Occipital lobe (tissue), 2 donors: ENCODE measurements around the gene SLC10A1. TPM values are rescaled to one million over a fixed set of nuclear protein-coding genes. Genes with fewer than 3 reads are reported as not detected.
"Not testable (repeated sequence)": the region's sequence is repeated elsewhere in the genome, so short reads cannot be mapped to it uniquely, and the experiment has no call there.

Experiments
- DNase-seq: peaks from one replicate; lab custom pipeline; 2025; lab: John Stamatoyannopoulos, UW
- total RNA-seq: library from RNA; depleted of rRNA; stranded (reverse); fragments of >200 nt; gene quantifications from one replicate; pipeline ENCODE4 v1.2.3, GENCODE V29; 2014

Gene SLC10A1
- not detected for total RNA-seq

GRCh38 chr14:69796797-69797500 is at the start of gene SLC10A1:
TSS of gene SLC10A1 (minus strand) at chr14:69797241. CDS start at chr14:69797155, 86 bp downstream.
- DNase-seq = no peak

- no peak for DNase-seq
Observed at GRCh38 chr14:69845787-69846186, 48.7 kb upstream of the SLC10A1 start.

- no peak for DNase-seq
Observed at GRCh38 chr14:69845050-69845581, 48.1 kb upstream of the SLC10A1 start.

- DNase-seq = no peak
Observed at GRCh38 chr14:69844171-69844570, 47.1 kb upstream of the SLC10A1 start.

GRCh38 chr14:69842686-69843420 is 45.8 kb upstream of the SLC10A1 start:
- DNase-seq = no peak

- no peak for DNase-seq
Observed at GRCh38 chr14:69841656-69842055, 44.6 kb upstream of the SLC10A1 start.

- no peak for DNase-seq
Observed at GRCh38 chr14:69839661-69840060, 42.6 kb upstream of the SLC10A1 start.

GRCh38 chr14:69838881-69839416 is 41.9 kb upstream of the SLC10A1 start:
- DNase-seq = no peak

- no peak for DNase-seq
Observed at GRCh38 chr14:69828879-69829278, 31.8 kb upstream of the SLC10A1 start.

GRCh38 chr14:69828354-69828753 is 31.3 kb upstream of the SLC10A1 start:
- DNase-seq = no peak

- DNase-seq = no peak
Observed at GRCh38 chr14:69827560-69827959, 30.5 kb upstream of the SLC10A1 start.

- no peak for DNase-seq
Observed at GRCh38 chr14:69822456-69822855, 25.4 kb upstream of the SLC10A1 start.

- DNase-seq = no peak
Observed at GRCh38 chr14:69820991-69821390, 23.9 kb upstream of the SLC10A1 start.

- DNase-seq = no peak
Observed at GRCh38 chr14:69819607-69820006, 22.6 kb upstream of the SLC10A1 start.

GRCh38 chr14:69818758-69819191 is 21.7 kb upstream of the SLC10A1 start:
- peak; percentile 20 for DNase-seq

GRCh38 chr14:69816216-69816615 is 19.2 kb upstream of the SLC10A1 start:
- DNase-seq = no peak

- DNase-seq = no peak
Observed at GRCh38 chr14:69815556-69815955, 18.5 kb upstream of the SLC10A1 start.

- no peak for DNase-seq
Observed at GRCh38 chr14:69814397-69814796, 17.4 kb upstream of the SLC10A1 start.

GRCh38 chr14:69813346-69813745 is 16.3 kb upstream of the SLC10A1 start:
- not testable (repeated sequence) for DNase-seq

GRCh38 chr14:69812711-69813110 is 15.7 kb upstream of the SLC10A1 start:
- no peak for DNase-seq

GRCh38 chr14:69811868-69812252 is 14.8 kb upstream of the SLC10A1 start:
- DNase-seq = no peak

GRCh38 chr14:69811227-69811867 is 14.3 kb upstream of the SLC10A1 start:
- no peak for DNase-seq
